H9 (cell line): ENCODE data around the gene PAIP2. TPM values are rescaled to one million over a fixed set of nuclear protein-coding genes. Genes with fewer than 3 reads are reported as not detected.

Source experiments
- DNase-seq: peaks from one replicate; pipeline ENCODE4 v3.0.0-alpha.2; 2017
- H2AFZ ChIP-seq: one replicate; pipeline ENCODE4 v1.6.1; 2013; ENCODE audit warnings: mild to moderate bottlenecking, low read length, control low read depth, moderate library complexity
- H2AK5ac ChIP-seq: 2 replicates; pipeline ENCODE4 v1.6.1; 2013; ENCODE audit warnings: low read length, control low read depth, mixed read lengths; ENCODE audit not compliant: insufficient read length
- H2BK120ac ChIP-seq: one replicate; pipeline ENCODE4 v1.6.1; 2013; ENCODE audit warnings: low read depth, mild to moderate bottlenecking, low read length, control low read depth, inconsistent platforms; ENCODE audit not compliant: poor library complexity, severe bottlenecking
- H2BK12ac ChIP-seq: 2 replicates; pipeline ENCODE4 v1.6.1; 2013; ENCODE audit warnings: low read length, control low read depth, mixed read lengths, low read depth; ENCODE audit not compliant: insufficient read length
- H2BK15ac ChIP-seq: 2 replicates; pipeline ENCODE4 v1.6.1; 2013; ENCODE audit warnings: low read depth, low read length, control low read depth
- H2BK20ac ChIP-seq: one replicate; pipeline ENCODE4 v1.6.1; 2013; ENCODE audit warnings: low read depth, mild to moderate bottlenecking, low read length, control low read depth, inconsistent platforms; ENCODE audit not compliant: poor library complexity, severe bottlenecking
- H2BK5ac ChIP-seq: 2 replicates; pipeline ENCODE4 v1.6.1; 2013; ENCODE audit warnings: low read length, control low read depth, mixed read lengths; ENCODE audit not compliant: insufficient read length
- H3K14ac ChIP-seq: 2 replicates; pipeline ENCODE4 v1.6.1; 2013; ENCODE audit warnings: low read length, control low read depth; ENCODE audit not compliant: insufficient read depth
- H3K18ac ChIP-seq: 2 replicates; pipeline ENCODE4 v1.6.1; 2013; ENCODE audit warnings: low read depth, mild to moderate bottlenecking, mixed read lengths, low read length, control low read depth; ENCODE audit not compliant: insufficient read length
- H3K23ac ChIP-seq: 2 replicates; pipeline ENCODE4 v1.6.1; 2013; ENCODE audit warnings: low read length, control low read depth, mixed read lengths, low read depth; ENCODE audit not compliant: insufficient read length
- H3K23me2 ChIP-seq: 2 replicates; pipeline ENCODE4 v1.6.1; 2013; ENCODE audit warnings: low read depth, mild to moderate bottlenecking, mixed read lengths, low read length, control low read depth; ENCODE audit not compliant: insufficient read length, poor library complexity, severe bottlenecking
- H3K27ac ChIP-seq: 2 replicates; pipeline ENCODE4 v1.5.1; 2013; ENCODE audit warnings: low read length, control low read depth, mixed read lengths, low read depth; ENCODE audit not compliant: insufficient read length
- H3K27me3 ChIP-seq: 2 replicates; pipeline ENCODE4 v1.6.1; 2013; ENCODE audit warnings: low read length, control low read depth, inconsistent platforms; ENCODE audit not compliant: insufficient read depth
- H3K4ac ChIP-seq: 2 replicates; pipeline ENCODE4 v1.6.1; 2013; ENCODE audit warnings: low read depth, mild to moderate bottlenecking, control low read depth, inconsistent platforms, low read length, moderate library complexity
- H3K4me1 ChIP-seq: 2 replicates; pipeline ENCODE4 v1.6.1; 2013; ENCODE audit warnings: low read length, control low read depth, inconsistent platforms; ENCODE audit not compliant: insufficient read depth
- H3K4me2 ChIP-seq: 2 replicates; pipeline ENCODE4 v1.6.1; 2013; ENCODE audit warnings: low read length, control low read depth, mixed read lengths; ENCODE audit not compliant: insufficient read length, insufficient read depth
- H3K56ac ChIP-seq: 2 replicates; pipeline ENCODE4 v1.6.1; 2013; ENCODE audit warnings: low read depth, mild to moderate bottlenecking, mixed read lengths, low read length, control low read depth; ENCODE audit not compliant: insufficient read length
- H3K79me1 ChIP-seq: 2 replicates; pipeline ENCODE4 v1.6.1; 2013; ENCODE audit warnings: low read depth, mild to moderate bottlenecking, moderate library complexity, low read length, control low read depth, inconsistent platforms; ENCODE audit not compliant: insufficient read depth, poor library complexity, severe bottlenecking
- H3K79me2 ChIP-seq: 2 replicates; pipeline ENCODE4 v1.6.1; 2013; ENCODE audit warnings: low read length, control low read depth, inconsistent platforms; ENCODE audit not compliant: insufficient read depth
- H3K9ac ChIP-seq: 2 replicates; pipeline ENCODE4 v1.6.1; 2013; ENCODE audit warnings: low read length, control low read depth, mixed read lengths; ENCODE audit not compliant: insufficient read length; ENCODE audit errors: extremely low read depth
- H3K9me3 ChIP-seq: one replicate; pipeline ENCODE4 v1.6.1; 2013; ENCODE audit warnings: low read depth, low read length, inconsistent platforms; ENCODE audit not compliant: control insufficient read depth
- H3T11ph ChIP-seq: one replicate; pipeline ENCODE4 v1.6.1; 2013; ENCODE audit warnings: mild to moderate bottlenecking, low read length, control low read depth, inconsistent platforms
- H4K20me1 ChIP-seq: one replicate; pipeline ENCODE4 v1.6.1; 2013; ENCODE audit not compliant: control insufficient read depth, insufficient read length, insufficient read depth
- H4K5ac ChIP-seq: 2 replicates; pipeline ENCODE4 v1.6.1; 2013; ENCODE audit warnings: low read depth, mild to moderate bottlenecking, mixed read lengths, low read length, control low read depth; ENCODE audit not compliant: insufficient read length
- H4K8ac ChIP-seq: replicated peaks from 2 replicates; pipeline ENCODE4 v1.6.1; 2013; ENCODE audit warnings: low read length, control low read depth, mixed read lengths, low read depth; ENCODE audit not compliant: insufficient read length
- H4K91ac ChIP-seq: 2 replicates; pipeline ENCODE4 v1.6.1; 2013; ENCODE audit warnings: low read depth, mild to moderate bottlenecking, moderate library complexity, mixed read lengths, low read length, control low read depth; ENCODE audit not compliant: insufficient read length
- H3K27ac Mint-ChIP-seq, 3 experiments: 2 replicates in 2 of 3; 3 replicates in 1 of 3; pipeline ENCODE4 v1.8.0; 2020 to 2021; ENCODE audit warnings: mixed read lengths in 3 of 3, mild to moderate bottlenecking in 1 of 3, moderate library complexity in 1 of 3
- H3K27me3 Mint-ChIP-seq: 2 replicates; pipeline ENCODE4 v1.8.0; 2021; ENCODE audit warnings: low read depth, mild to moderate bottlenecking, moderate library complexity, mixed read lengths
- H3K36me3 Mint-ChIP-seq, 3 experiments: 2 replicates in 2 of 3; 3 replicates in 1 of 3; pipeline ENCODE4 v1.8.0; 2020 to 2021; ENCODE audit warnings: low read depth in 3 of 3, mixed read lengths in 3 of 3; ENCODE audit not compliant: insufficient read depth in 1 of 3
- H3K4me1 Mint-ChIP-seq, 2 experiments: 2 replicates each; pipeline ENCODE4 v1.8.0; 2020; ENCODE audit warnings: mixed read lengths in 2 of 2
- H3K4me3 Mint-ChIP-seq, 2 experiments: 2 replicates in 1 of 2; 3 replicates in 1 of 2; pipeline ENCODE4 v1.8.0; 2020 to 2021; ENCODE audit warnings: mild to moderate bottlenecking in 2 of 2, mixed read lengths in 2 of 2, moderate library complexity in 1 of 2
- H3K9me3 Mint-ChIP-seq, 2 experiments: 2 replicates in 1 of 2; 3 replicates in 1 of 2; pipeline ENCODE4 v1.8.0; 2020; ENCODE audit warnings: mild to moderate bottlenecking in 2 of 2, mixed read lengths in 2 of 2, moderate library complexity in 1 of 2
- CTCF ChIP-seq: fragments of 200-600 bp; sonication (generic); conservative IDR thresholded peaks from 3 replicates; pipeline ENCODE4 v1.8.0; 2021; ENCODE audit warnings: antibody characterized with exemption, mild to moderate bottlenecking
- WGBS: extraction: QIAGEN DNeasy Blood & Tissue Kit; methylation state at CpG from one replicate; pipeline ENCODE4 v1.1.7; 2013; ENCODE audit warnings: missing lambda C conversion rate, low lambda C conversion rate, mixed read lengths; ENCODE audit not compliant: insufficient read length; ENCODE audit errors: extremely low coverage; 5-methylcytosine and 5-hydroxymethylcytosine counted together
- total RNA-seq: library from RNA; stranded (reverse); gene quantifications from 2 replicates; pipeline ENCODE4 v1.2.1, GENCODE V29; 2021

Gene PAIP2
- total RNA-seq, 1 experiment from 2014 or later: 121 TPM

DNA sequence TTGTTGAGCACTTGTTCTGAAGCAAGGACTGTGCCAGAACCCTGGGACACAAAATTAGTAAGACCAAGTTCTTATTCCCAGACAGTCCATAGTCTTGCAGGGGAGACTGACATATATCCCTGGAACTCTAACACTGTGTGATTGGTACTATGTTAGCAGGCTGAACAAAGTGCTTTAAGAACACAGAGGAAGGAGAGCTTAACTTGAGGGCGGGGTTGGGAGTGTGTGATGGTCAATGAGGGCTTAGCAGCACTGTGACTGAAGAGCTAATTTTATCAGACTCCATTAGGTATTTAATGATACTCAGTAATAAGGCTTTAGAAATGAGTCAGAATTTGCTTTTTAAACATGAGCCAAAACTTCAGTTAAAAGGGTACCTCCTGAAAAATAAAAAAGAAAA is 77.1 kb downstream of the PAIP2 start:
- Histone ChIP-seq H3K79me1 (no peaks in the 10 kb centered on the region), H3K27me3 (no peaks in the 10 kb centered on the region), H2BK12ac (no peak overlapping the region), H3K14ac (no peak overlapping the region), H2AK5ac (no peak overlapping the region), H2BK15ac (no peak overlapping the region), H4K5ac (no peak overlapping the region), H3K56ac (no peak overlapping the region), H4K8ac (no peak overlapping the region), H3K18ac (no peak overlapping the region), H4K20me1 (no peaks in the 10 kb centered on the region), H3K79me2 (no peaks in the 10 kb centered on the region), H2AFZ (no peak overlapping the region), H3K9ac (no peak overlapping the region), H3K23me2 (no peaks in the 10 kb centered on the region), H2BK5ac (no peak overlapping the region), H2BK20ac (no peak overlapping the region), H3K4ac (no peak overlapping the region), H3K4me1 (no peaks in the 10 kb centered on the region), H3T11ph (no peak overlapping the region), H4K91ac (no peak overlapping the region), H3K9me3 (no peaks in the 10 kb centered on the region), H3K23ac (no peak overlapping the region), H3K4me2 (no peak overlapping the region), H3K27ac (no peak overlapping the region), H2BK120ac (no peak overlapping the region)
- TF ChIP-seq CTCF: no peak
- no peak for DNase-seq
- H3K4me3 Mint-ChIP-seq: no peak overlapping the region
- no peaks in the 10 kb centered on the region for H3K9me3 Mint-ChIP-seq
- H3K36me3 Mint-ChIP-seq: peaks cover 0 to 51% (median 40%) of the 10 kb centered on the region in 3 experiments; a peak in 6 of 7 replicates
- no peak overlapping the region for H3K27ac Mint-ChIP-seq
- peaks cover 15 to 25% of the 10 kb centered on the region in 2 experiments for H3K4me1 Mint-ChIP-seq
- peaks cover 1% of the 10 kb centered on the region for H3K27me3 Mint-ChIP-seq
- no CpG with 5 or more reads among the region's 1 CpG for WGBS

Other genes starting within 250 kb of the PAIP2 start
- gene SIL1, start 143.5 kb upstream of the PAIP2 start, total RNA-seq: 10.6 and 14.4 TPM in 2 replicates
- 267 and 278 TPM in 2 replicates for gene MATR3, start 48.1 kb upstream of the PAIP2 start, total RNA-seq
- not detected in 2 replicates for gene SLC23A1, start 41.4 kb downstream of the PAIP2 start, total RNA-seq
- 0.31 and 0.48 TPM in 2 replicates for gene MZB1, start 48.1 kb downstream of the PAIP2 start, total RNA-seq
- gene PROB1, start 53.2 kb downstream of the PAIP2 start, total RNA-seq: 3.3 and 3.4 TPM in 2 replicates
- gene SPATA24, start 62.2 kb downstream of the PAIP2 start, total RNA-seq: 12.9 and 13.0 TPM in 2 replicates
- 25.4 and 26.5 TPM in 2 replicates for gene DNAJC18, start 97.7 kb downstream of the PAIP2 start, total RNA-seq
- gene ECSCR, start 120.9 kb downstream of the PAIP2 start, total RNA-seq: 1.6 and 1.9 TPM in 2 replicates
- gene SMIM33, start 129.2 kb downstream of the PAIP2 start, total RNA-seq: not detected in 2 replicates
- gene STING1, start 140.9 kb downstream of the PAIP2 start, total RNA-seq: 0.26 and 0.48 TPM in 2 replicates
- gene UBE2D2, start 219.5 kb downstream of the PAIP2 start, total RNA-seq: 231 and 236 TPM in 2 replicates